DMS53 (cell line): Measurements from ENCODE around the gene MTTP.

Experiments
- DNase-seq: peaks from one replicate; lab custom pipeline; 2025; lab: John Stamatoyannopoulos, UW

The MTTP gene

DNA sequence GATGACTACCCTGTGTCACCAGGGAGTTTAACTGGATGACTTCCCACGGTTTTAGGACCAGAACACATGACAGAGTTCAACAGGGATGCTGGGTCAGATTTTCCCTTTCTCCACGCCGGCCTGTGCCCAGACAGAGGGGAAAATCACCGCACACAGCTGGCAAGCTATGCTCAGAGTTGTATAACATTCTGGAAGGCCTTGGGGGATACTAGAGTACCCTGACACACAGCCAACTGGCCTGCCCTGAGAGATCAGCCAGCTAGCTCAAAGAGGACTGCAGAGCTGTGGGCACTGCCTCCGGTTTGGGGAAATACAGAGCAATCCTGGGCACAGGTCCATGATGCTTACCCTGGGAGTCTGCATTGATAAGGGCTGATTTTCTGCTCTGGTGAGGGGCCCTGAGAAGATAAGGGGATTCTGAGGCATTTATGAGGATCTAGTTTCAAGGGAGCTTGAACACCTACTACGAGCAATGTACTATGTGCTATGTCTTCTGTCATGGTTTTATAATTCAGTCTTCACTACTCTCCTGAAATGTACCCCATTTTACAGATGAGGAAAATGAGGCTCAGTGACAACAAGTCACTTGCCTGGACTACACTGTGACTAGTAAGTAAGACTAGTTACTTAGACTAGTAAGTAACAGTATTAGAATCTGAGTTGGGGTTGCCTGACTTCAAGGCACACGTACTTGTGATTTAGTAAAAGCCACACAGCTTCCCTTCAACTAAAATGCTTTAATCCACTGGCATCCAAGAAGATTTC lies 68.3 kb downstream of the MTTP start:
- DNase-seq, result peak; percentile 18

DNA sequence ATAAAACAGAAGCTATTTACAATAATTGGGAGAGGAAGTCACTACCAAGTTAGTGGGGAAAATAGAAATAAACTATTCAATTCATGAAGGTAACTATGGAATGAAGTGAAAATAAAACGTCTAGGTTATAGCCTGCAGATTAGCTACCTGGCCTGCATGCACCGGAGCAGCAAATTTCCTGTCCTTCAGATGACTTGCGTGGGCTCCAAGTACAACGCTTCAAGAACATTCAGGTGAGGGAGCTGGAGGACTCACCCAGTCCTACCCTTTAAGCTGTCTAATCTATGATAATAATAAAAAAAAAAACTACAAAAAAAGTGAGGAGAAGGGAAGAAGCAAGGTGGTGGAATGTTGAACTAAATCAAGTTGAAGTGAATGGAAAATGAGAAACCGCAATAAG lies 69.8 kb downstream of the MTTP start:
- peak; percentile 51 for DNase-seq

DNA sequence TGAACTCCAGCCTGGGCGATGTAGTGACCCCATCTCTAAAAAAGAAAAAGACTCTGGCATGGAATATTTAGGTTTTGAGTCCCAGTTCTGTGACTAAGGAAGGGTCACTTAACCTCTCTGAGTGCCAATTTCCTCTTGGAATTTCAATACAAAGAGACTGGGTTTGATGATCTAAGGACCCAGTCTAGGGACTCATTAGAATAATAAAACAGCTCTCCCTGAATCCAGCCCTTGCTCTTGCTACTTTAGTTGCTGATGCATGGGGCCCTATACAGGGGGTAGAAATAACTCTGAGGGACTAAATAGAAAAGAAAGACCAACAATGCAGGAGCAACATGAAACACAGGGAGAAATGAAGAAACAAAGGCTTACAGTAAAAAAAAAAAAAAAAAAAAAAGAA lies 70.4 kb downstream of the MTTP start:
- DNase-seq, result peak; percentile 43

DNA sequence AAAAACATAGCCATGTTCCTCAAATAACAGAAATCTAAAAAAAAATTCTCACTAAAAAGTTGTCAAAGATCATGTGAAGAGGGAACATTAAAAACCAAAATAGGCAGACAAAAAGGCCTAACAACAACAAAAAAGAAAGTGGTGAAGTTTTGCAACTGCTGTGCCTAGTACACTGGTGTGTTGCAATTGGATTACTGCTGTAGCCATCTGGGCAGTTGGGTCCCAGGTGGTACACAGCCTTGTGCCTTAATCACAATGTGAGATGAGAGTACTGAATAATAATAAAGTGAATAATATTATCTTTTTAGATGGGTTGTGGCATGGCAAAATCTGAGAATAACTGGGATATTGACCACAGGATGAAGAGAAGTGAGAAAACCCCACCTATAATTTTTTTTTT lies 71.0 kb downstream of the MTTP start:
- DNase-seq, result no peak

DNA sequence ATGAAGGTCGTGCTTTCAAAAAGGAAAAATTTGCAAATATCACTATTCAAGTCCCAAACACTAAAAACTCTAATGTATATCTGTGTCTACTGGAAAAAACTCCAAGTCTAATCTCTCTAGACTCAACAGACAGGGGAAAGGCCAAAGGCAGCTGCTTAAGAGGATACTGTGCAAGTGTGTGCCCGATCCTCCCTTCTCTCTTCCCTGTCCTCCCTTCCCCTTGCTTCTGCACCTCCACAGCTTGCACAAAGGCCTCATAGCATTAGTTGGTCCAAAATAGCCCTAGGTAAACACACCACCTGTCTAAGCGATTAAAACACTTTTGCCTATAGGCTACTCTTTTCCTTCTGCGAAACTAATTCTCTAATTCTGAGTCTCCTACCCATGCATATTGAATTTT lies 72.4 kb downstream of the MTTP start:
- no peak for DNase-seq

DNA sequence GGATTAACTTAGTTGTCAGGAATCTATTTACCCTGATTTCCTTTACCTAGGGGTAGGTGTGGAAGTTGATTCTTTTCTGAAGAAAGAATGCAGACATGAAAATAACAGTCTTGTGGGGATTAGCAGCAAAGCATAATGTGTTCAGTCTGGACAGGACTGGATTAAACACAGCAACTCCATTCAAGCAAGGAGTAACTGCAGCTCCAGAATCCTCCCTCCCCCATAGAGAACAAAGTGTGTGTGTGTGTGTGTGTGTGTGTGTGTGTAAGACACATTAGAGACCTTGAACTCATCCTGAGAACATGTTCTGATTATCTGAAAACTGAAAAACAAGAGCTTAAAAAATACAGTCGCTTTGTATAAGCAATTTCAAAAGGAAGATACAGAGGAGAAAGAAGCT lies 73.7 kb downstream of the MTTP start:
- peak; percentile 5 for DNase-seq

DNA sequence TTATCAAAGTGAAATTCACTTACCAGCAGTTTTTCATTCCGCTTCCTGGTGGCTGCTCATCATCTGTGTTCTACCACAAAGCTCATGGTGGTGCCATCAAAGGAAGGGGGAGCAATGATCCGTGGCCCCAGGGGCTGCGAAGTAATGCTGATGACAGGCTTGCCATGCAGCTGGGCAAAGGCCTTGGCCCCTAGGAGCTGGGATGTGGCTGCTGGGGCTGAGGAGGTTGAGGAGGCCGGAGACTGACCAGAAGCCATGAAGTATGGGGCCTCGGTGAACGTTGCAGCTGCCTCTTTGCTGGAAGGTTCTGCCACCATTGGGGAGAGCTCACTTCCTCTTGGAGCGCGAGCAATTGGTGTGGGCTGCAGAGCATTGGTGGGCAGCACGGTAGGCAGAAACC lies 74.6 kb downstream of the MTTP start:
- DNase-seq, result no peak

DNA sequence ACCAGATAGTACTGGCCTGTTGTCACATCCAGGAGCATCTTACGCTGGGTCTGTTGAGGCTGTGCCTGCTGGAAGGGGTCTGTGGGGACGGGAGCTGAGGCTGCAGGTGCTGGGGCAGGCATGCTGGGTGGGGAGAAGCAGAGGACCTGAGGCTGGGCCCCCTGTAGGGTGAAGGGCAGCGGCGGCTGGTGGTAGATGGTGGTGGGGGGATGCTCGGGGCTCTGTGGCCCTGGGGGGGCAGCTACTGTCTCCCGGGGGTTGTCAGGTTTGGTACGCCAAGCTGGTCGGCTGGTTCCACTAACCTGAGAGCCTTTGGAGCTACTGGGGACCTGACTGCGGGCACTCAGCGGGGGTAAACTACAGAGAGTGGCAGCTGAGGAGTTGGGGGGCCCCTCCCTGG lies 75.2 kb downstream of the MTTP start:
- DNase-seq, result no peak

- no peak for DNase-seq
These were observed 76.6 kb downstream of the MTTP start for GRCh38 chr4:99651016-99651769.

DNA sequence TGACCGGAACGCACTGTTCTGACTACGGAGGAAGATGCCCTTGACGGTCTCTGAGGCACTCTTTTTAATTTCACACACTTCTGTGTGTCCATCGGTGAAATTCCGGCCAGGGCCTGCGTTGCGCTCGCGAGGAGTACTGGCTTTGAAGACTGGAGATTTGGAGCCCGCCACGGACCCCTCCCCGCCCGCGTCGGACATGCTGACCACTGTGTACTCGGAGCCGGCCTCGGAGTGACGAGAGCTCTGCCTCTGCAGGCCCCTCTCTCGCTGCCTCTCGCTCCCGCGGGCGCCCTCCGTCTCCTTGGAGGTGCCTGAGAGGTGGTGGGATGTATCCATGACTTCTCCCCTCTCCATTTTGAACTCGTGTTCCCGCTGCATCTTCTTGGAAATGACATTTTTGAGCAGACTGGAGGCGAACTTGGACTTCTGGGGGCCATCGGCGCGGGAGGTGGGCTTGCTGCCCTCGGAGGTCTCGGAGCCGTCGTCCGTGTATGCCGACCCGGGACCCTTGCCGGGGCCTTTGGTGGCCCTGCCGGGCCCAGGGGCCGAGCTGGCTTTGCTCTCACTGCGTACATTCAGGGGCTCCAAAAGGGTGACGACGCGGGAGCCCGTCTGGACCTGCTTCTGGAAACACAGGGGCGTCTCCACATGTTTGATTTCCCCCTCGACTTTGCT lies 77.3 kb downstream of the MTTP start:
- DNase-seq, result no peak

DNA sequence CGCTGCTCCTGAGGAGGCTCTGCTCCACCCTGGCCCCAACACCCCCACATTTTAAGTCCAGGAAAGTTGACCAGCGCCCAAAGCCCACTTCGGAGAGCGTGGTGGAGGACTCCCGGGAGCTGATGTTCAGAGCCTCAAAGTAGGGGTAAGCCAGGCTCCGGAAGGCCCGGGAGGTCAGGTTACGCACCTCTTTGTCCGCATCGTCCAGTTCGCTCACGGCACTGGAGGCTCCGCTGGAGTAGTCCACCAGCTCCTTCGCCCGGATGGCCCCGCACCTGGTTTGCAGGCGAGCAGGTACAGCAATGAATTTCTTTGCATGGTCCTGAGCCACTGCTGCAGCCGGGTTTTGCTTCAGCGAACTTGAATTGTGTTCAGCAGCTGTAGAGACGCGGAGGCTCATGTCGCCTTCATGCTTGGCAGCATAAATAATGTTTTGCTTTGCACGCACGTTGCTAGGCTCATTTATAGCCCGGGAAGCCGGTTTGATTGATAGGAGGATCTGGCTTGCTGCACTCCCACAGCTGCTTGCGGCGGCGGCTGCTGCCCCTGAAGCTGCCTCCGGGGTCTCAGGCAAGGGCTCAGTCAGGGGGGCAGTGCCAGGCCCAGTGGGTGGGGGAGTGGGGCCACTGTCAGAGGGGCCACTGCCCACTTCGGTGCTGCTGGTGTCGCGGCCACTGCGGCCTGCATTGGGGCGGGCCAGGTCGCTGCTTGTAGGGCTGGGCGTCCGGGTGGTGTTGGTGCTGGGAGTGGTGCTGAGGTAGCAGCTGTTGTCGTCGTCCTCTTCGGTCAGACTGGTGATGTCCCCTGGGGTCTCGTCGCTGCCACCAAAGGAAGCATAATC lies 78.2 kb downstream of the MTTP start:
- peak; percentile 75 for DNase-seq

DNA sequence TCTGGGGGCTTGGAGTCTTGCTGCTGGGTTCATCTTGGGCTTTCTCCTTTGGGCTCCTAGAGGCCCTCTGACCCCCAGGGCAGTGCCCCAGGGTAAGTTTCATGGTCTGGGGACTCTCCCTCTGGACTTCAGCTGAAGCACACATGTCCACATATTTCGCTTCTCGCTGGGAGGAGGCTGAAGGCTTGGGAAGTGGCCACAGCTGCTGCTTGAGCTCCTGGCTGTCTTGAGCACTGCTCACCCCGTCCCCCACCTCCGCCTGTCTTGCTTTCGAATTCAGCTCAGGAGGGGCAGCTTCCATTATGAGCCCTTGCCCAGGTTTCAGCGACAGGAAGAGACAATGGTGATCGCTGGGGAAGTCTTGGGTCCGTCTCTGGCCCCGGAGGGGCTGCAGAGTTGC lies 79.3 kb downstream of the MTTP start:
- no peak for DNase-seq

GRCh38 chr4:99654361-99654761 lies 79.7 kb downstream of the MTTP start:
- no peak for DNase-seq

DNA sequence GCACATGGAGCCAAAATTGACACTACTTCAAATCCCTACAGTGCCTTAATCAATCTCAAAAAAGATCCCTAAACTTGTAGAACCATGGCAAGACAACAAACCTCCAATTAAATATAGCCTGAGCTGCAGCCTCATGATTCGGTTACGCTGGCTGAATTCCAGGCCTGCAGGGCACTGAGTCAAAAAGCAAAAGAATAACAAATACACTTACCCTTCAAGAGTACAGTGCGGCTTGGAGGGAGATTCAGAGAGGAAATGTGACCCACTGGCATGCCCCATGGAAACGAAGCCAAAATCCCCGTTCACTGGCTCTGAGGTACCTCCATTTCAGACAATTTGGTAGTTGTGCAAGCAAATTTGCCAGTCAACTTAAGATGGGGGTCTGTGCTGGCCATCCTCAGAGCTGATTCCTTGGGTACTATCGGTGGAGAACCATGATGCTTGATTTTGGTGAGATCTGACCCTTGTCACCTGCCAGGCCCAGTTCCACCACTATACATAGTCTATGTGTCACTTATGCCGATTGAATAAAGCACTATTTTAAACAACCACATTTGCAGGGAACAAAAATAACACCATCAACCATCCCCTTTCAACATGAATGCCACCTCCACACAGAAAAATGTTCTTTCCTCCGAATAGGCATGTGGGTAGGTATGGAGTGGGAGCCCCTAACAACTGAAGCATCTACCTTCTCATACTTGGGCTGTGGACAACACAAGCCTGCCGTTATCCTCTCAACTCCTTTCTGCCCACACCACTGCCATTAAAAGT lies 80.9 kb downstream of the MTTP start:
- DNase-seq, result no peak

GRCh38 chr4:99657798-99658197 lies 83.2 kb downstream of the MTTP start, which contains the start of gene C4orf54:
Gene C4orf54, minus strand, starts transcription at chr4:99657828. Its CDS starts 3,180 bp downstream, at chr4:99654648.
- DNase-seq, result no peak

DNA sequence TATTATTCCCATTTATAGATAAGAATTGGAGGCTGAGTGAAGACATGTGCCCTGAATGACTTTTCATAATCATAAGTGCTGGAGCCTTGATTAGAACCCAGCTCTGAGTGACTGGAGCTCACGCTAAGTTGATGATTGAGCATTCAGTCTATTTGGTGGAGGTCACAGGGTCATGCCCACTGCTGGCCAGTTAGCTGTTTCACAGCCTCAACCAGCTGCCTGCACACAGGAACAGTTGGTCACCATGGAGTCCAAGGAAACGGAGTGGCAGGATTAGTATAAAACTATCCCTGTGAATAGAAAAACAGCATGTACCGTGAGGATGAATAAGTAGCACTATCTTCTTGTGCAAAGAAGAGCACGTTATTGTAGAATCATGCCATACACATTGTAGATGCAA lies 84.0 kb downstream of the MTTP start:
- no peak for DNase-seq

DNA sequence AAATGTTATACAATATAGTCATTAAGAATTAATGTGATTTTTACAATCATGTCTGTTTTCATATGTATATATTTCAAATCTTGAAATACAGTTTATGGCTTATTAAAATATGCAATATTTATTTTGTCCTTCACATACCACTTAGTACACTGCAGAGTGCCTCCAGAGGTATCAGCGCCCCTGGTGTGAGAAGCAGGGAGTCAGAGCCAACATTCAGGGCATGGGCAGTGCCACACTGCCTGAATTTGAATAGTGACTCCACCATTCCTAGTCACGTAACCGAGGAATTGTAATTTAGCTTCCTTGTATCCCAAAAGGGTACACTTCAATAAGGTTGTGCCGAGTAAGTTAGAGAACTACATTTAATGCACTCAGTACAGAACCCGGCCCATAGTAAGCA lies 87.3 kb downstream of the MTTP start:
- no peak for DNase-seq

DNA sequence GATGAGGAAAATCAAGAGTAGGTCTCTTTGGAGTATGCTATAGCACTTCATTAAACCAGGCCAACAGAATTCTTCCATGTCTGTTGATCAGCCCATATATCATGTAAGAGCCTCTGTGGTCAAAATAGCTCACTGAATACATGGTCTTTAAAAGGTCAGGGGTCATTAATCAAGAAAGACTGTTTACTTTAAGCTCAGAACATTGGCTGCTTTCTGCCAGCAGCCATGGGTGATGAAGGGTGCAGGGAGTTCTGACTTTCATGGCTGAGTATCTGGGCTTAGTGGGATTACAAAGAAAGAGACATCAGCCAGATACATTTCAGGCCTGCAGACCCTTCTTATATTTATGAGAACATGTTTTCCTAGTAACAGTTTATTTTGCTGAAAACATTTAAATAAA lies 90.1 kb downstream of the MTTP start:
- no peak for DNase-seq

- DNase-seq, result no peak
These were observed 91.4 kb downstream of the MTTP start for GRCh38 chr4:99665983-99666382.

GRCh38 chr4:99668472-99668871 lies 93.8 kb downstream of the MTTP start:
- DNase-seq, result no peak

GRCh38 chr4:99669084-99669483 lies 94.5 kb downstream of the MTTP start:
- no peak for DNase-seq
